PC-9 (cell line): ENCODE measurements around the gene PIK3R5.

Experiments
- CTCF ChIP-seq: fragments of 200-600 bp; sonication (generic); conservative IDR thresholded peaks from 2 replicates; pipeline ENCODE4 v1.6.1; 2017; ENCODE audit warnings: mixed run types, antibody characterized with exemption, mild to moderate bottlenecking, moderate library complexity
- EZH2 ChIP-seq: fragments of 200-600 bp; sonication (generic); IDR thresholded peaks from 2 replicates; pipeline ENCODE4 v1.8.0; 2017; ENCODE audit warnings: antibody characterized with exemption, low read depth

- TF ChIP-seq CTCF (no peak), EZH2 (no peak)
Observed at GRCh38 chr17:8847891-8848290, 117.6 kb downstream of the PIK3R5 start.
